GM10847 (cell line): ENCODE measurements around the gene ASB4.

ENCODE experiments used
- POLR2A ChIP-seq: IDR thresholded peaks from 2 replicates; pipeline ENCODE4 v1.6.1; 2011; ENCODE audit not compliant: insufficient read length; ENCODE audit errors: extremely low read depth

The ASB4 gene, protein sequence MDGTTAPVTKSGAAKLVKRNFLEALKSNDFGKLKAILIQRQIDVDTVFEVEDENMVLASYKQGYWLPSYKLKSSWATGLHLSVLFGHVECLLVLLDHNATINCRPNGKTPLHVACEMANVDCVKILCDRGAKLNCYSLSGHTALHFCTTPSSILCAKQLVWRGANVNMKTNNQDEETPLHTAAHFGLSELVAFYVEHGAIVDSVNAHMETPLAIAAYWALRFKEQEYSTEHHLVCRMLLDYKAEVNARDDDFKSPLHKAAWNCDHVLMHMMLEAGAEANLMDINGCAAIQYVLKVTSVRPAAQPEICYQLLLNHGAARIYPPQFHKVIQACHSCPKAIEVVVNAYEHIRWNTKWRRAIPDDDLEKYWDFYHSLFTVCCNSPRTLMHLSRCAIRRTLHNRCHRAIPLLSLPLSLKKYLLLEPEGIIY

DNA sequence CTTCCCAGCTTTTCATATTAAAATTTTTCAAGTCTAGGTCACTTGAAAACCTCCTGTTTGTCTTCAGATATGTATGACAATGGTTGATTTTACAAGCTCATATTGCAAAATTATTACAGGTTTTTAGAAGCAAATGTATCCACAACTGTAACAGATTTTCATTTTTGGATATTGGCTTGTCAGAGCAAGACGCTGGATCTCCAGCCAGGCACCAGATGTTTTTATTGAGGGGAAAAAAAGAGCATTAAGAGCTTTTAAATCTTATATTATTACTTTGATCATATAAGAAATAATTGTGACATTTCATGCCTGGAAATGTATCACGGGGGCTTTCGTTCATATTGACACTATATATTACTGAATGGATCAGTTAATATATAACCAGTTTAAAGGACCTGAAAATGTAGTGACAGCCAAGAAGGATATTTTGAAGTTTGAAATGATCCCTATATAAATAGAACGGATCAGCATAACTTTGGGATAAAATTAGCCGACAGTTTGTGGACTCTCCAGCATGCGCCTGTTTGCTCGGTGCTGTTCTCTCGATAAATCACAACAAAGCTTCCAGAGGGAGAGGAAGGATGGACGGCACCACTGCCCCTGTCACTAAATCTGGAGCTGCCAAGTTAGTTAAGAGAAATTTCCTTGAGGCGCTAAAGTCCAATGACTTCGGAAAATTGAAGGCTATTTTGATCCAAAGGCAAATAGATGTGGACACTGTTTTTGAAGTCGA is at the start of gene ASB4:
Gene ASB4 (plus strand): TSS at position 553 of the 733 bp plus-strand sequence. CDS start 29 bp downstream, at position 582.
- TF ChIP-seq POLR2A: no peak

DNA sequence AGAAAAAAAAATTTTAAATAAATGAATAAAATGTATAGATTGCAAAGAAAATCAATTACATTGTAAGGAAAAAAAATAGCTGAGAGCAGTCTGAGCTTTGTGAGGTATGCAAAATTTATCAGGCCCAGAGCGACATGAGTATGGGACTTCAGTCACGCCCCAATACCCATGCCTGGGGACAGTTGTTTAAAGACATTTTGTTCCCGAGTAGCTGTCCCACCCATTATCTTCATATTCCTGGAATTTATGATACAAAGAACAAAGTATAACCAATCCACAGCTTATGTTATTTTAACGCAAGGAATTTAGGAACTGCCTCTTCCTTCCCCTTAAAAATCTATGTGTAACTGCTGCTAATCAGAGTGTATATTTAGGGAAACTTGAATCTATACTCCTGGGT is 49.3 kb upstream of the ASB4 start:
- no peak for TF ChIP-seq POLR2A

DNA sequence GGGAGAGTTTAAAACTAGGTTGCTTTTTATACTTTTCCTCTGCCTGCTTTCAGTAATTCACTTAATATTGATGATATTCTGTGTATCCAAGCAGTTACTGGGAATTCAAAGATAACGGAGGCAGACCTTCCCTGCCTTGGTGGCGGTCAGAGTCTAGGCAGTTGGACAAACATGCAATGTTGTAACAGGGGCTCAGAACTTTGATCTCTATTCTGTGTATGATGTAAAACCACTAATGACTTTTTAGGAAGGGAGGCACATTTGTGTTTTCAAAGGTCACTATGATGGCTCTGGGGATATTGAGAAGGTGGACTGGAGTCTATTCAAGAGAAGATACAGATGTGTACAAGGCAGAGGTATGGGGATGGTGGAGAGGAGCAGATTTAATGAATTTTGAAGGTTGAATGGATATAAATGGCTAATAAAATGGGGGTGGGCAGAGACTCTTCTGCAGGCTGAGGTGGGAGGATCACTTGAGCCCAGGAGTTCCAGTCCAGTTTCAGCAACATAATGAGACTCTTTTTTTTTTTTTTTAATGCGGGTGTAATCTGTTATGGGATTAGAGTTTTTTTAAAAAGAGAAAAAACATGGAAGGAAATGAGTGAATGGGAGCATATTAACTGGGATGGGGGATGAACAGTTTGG is 45.2 kb upstream of the ASB4 start:
- no peak for TF ChIP-seq POLR2A

DNA sequence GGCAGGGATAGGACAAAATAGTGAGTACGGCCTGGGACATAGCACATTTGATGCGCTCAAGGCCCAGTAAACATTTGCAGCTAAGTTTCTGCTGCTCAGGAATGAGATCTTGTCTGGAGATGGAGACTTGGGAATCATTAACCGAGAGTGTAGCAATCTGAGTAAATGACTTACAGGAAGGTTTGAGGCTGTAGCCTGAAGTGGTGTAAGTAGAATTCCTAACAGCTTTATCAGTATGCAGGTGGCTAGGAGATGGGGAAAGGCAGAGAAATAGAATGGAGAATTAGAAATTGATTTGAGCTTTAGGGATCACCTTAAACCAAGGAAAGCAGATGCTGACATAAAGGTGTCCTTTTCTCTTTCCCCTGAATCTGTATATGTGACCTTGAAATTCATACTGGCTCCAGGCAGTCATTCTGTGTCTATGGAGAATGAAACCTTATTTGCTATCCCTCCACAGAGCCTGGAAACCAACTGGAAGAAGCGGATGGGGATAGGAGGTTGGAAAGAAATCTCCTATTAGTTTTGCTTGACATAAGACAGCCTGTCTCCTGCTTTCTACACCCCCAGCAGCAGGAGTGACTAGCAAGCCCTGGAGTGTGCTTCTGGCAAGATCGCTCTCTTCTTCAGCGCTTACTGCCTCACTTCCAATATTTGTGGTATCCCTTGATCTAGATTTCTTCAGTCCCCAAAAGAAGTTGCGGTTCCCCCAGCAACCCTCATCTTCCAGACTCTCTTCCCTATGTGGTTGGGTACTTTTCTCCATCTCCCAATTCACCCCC is 44.5 kb upstream of the ASB4 start:
- no peak for TF ChIP-seq POLR2A

DNA sequence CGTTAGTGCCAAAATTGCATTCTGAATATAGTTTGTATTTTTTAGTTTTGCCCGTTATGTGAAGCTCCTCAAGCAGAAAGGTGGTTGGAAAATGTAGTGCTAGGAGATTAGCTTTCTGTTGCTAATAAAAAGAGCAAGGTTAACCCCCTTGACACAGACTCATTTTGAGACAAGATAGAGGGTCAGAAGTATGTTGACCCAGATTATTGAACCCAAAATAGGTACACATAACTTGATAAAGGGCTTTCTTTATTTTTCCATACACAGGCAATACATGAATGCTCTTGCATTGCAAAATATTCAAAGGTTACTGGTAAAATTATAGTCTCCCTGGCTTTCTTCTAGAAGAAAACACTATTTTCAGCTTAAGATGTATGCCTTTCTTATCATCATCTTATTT is 40.9 kb upstream of the ASB4 start:
- TF ChIP-seq POLR2A: no peak

DNA sequence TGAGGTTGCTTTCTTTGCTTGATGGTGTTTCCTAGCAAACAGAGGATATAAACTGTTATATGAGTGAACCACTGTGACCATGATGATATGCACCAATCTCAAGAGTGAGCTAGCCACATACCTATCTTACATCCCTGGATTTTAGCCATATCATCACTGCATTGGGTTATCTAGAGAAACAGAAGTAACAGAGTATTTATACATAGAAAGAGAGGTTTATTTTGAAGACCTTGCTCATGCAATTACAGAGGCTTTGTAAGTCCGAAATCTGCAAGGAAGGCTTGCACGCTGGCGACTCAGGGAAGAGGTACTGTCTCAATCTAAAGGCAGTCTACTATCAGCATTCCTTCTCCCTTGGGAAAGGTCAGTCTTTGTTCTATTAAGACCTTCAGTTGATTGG is 39.1 kb upstream of the ASB4 start:
- no peak for TF ChIP-seq POLR2A

DNA sequence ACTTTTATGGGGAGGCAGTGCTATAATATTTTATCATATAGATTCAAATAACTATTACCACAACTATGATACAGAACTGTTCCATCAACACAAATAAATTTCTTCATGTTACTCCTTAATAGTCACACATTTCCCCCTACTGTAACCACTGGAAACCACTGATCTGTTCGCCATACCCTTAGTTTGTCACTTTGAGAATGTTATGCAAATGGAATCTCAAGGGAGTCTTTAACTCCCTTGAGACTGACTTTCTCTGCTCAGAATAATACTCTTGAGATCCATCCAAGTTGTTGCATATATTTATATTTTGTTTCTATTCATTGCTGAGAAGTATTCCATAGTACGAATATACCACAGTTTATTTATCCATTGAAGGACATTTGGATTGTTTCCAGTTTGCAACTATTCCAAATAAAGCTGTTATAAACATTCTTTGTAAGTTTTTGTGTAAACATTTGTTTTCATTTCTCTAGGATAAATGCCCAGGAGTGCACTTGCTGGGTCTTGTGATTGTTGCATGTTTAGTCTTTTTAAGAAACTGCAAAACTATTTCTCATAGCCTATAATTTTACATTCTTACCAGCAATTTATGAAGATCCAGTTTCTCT is 31.2 kb upstream of the ASB4 start:
- TF ChIP-seq POLR2A: no peak

DNA sequence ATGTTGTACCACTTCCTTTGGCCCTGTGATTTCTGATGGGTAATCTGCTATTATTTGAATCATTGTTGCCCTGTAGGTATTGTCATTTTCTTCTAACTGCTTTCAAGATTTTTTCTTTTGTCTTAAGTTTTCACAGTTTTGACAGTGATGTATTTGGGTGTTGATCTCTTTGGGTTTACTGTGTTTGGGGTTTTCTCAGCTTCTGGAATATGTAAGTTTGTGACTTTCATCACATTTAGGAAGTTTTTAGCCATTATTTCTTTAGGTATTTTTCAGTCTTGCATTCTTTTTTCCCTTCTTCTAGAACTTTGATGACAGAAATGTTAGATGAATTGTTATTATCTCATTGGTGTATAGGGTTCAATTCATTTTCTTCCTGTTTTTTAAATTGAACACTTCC is 27.8 kb upstream of the ASB4 start:
- TF ChIP-seq POLR2A: no peak

DNA sequence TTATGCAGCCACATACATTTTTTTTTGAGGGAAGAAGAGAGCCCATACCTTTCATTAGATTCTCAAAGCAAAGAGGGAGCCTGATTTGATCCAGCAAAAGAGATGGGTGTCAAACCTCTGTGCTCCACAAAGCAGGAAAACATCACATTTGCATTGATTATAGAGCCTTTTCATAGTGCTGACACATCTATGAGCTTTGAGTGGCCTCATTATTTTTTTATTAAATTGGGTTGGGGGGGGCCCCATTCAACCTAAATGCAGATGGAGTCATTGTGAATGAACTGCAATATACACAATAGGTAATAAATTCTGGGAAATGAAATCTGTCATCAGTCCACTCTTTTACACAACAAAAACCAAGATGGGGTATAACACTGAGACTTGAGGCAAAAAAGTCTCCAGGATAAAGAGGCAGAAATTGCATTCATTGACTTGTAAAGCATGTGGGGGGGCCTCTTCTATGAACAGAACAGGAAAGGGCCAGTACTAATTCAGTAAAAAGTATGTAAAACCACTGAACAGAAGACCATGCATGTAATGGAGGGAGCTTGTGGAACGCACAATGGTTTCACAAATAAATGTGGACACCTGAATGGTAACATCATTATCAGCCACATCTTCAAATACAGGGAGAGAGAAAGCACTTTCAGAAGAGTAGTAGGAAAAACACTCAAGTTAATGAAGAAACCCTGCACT is 17.7 kb upstream of the ASB4 start:
- no peak for TF ChIP-seq POLR2A

DNA sequence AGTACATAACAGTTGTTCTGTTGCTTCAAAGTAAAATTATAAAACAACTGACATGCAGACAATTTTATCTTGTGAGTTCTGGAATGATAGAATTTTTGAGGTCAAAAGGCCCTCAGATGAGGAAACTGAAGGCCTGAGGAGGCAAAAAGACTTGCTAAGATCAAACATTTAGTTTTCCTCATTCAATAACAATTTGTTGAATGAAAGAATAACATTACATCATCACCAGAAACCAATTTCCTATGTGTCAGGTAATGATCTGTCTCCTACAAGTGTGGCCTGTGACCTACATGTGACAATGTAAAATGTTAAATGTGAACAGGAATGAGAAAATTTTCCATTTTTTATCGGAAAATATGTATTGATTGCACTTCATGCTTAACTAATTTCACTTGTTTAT is 16.6 kb upstream of the ASB4 start:
- TF ChIP-seq POLR2A: no peak

DNA sequence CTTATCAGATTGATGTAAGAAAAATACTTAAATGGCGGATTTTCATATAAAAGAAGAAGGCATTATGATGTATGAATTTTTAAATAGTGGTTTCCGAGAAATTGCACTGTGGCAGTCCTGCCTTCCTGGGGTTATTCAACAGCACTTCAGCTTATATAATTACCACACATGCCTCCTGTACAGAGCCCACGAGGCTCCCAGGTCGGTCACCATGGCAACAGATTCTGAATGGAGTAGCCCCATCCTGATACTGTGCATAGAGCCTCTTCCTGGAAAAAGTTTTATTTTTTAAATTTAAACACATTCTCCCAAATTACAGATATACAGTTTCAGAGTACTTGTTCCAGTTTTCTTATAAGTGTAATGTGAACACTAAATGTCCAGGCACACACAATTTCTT is 15.9 kb upstream of the ASB4 start:
- TF ChIP-seq POLR2A: no peak

DNA sequence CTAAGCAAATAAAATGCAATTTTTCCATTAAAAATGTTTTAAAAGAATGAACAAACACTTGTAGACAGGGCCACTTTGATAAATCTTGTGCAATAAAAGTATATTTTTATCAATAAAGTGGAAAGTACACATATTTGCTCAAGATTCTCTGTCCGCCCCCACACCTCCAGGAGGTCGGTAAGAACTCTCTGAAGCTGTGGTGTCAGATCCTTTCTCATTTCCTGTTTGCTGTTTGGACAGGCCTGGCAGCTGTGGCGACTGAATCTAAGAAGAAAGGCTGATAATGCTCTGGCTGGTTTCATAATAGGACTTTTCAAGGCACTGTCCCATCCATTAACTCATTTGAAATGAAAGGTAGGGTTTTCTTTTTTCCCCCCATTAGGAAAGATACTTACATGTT is 15.3 kb upstream of the ASB4 start:
- TF ChIP-seq POLR2A: no peak

DNA sequence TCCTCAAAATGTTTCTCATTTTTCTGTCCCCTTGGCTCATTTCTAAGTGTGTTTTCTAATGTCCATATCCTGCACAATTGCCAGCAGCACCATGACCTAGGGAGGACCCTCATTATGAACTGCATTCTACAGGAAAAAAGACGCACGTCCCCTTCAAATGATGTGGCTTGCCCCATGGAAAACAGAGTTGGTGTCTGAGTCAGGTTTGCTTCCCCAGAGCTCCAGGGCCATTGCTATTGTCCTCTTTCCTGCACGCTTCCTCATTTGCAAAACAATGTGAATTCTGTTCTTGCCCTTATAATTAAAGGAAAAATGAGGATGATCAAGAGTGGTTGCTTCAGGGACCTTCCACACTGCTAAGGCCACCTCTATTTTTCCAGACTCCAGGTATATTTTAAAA is 14.7 kb upstream of the ASB4 start:
- TF ChIP-seq POLR2A: no peak

DNA sequence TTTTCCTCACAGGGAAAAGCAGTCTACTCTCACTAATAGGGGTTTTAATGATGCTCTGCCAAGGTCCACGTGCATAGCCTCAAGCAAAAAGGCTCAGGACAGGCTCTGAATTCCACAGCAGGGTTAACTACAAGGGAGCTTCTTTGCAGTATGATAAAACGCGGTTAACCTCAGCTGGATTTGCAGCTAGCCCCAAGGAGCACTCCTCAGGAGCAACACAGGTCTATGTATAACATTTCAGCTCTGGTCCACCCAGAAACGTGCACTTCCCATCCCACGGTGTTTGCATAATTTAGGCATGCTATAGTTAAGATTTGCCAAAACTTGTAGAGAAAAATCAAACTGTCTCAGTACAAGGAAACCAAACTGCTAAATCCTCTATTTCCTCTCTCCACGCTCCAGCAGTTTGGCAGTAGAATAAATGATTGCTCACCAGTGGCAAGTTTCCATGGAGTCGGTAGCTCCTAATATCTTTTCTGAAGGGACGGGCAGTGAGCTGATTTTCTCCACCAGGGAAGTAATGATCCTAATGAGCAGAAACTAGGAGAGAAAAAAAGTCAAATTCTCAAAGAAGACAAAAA is 13.1 kb upstream of the ASB4 start:
- no peak for TF ChIP-seq POLR2A

DNA sequence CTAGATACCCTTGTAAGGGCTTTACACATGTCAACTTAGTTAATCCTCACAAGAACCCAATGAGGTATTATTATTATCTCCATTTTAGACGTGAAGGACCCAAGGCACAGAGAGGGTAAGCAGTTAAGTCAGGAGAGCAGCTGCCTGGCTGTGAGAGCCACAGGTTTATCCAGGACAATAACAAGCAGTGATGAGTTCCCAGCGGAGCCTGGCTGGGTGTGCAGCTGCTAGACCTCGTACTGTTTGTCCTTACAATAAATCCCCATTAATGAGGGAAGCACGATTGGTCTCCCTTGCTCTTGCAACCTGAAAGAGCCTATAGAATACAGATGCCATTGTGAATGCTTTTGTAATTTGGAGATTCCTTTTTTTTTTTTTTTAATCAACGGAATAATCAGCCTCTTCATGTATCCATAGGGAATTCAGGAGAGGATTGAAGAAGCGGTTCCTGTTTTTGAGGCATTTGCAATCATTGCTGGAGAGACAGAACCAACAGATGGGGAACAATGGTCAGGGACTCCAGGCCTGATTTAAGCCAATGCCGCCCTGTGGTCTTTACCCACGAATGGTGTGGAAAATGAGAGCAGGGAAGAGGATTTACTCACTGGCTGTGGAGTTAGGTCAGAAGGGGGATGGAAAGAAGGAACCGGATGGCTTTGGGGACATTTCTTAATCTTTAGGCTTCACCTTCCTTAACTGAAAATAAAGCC is 12.3 kb upstream of the ASB4 start:
- no peak for TF ChIP-seq POLR2A
